Liver (tissue), 9 donors: Measurements from ENCODE around the gene IPO5. TPM values are rescaled to one million over a fixed set of nuclear protein-coding genes. Genes with fewer than 3 reads are reported as not detected.

ENCODE experiments used
- DNase-seq: peaks from one replicate; pipeline ENCODE4 v3.0.0-alpha.2; 2017; ENCODE audit warnings: low spot score
- H3K27ac ChIP-seq, 2 donors: one replicate each; pipeline ENCODE4 v1.7.0; 2013; ENCODE audit warnings: inconsistent platforms in 2 of 2, low read length in 2 of 2, control low read depth in 1 of 2, low read depth in 1 of 2, mild to moderate bottlenecking in 1 of 2
- H3K27me3 ChIP-seq, 4 donors: one replicate each; pipeline versions ENCODE4 v1.6.1 to v1.7.0; 2013; ENCODE audit warnings: low read length in 3 of 4, inconsistent platforms in 1 of 4, mild to moderate bottlenecking in 1 of 4, moderate library complexity in 1 of 4; ENCODE audit not compliant: control insufficient read depth in 4 of 4, insufficient read depth in 4 of 4
- H3K36me3 ChIP-seq, 4 donors: one replicate each; pipeline versions ENCODE4 v1.6.1 to v1.7.0; 2013; ENCODE audit warnings: low read length in 3 of 4, mild to moderate bottlenecking in 3 of 4, low read depth in 1 of 4, moderate library complexity in 1 of 4; ENCODE audit not compliant: control insufficient read depth in 4 of 4, insufficient read depth in 3 of 4
- H3K4me1 ChIP-seq, 4 donors: one replicate each; pipeline versions ENCODE4 v1.6.1 to v1.7.0; 2013; ENCODE audit warnings: low read length in 3 of 4, mild to moderate bottlenecking in 3 of 4, moderate library complexity in 1 of 4; ENCODE audit not compliant: control insufficient read depth in 4 of 4, insufficient read depth in 4 of 4
- H3K4me3 ChIP-seq, 3 donors: one replicate each; pipeline versions ENCODE4 v1.6.1 to v1.7.0; 2013; ENCODE audit warnings: low read length in 3 of 3, control low read depth in 1 of 3, low read depth in 1 of 3, mild to moderate bottlenecking in 1 of 3
- H3K9ac ChIP-seq, 2 donors: one replicate each; pipeline ENCODE4 v1.7.0; 2013; ENCODE audit warnings: low read length in 2 of 2, mild to moderate bottlenecking in 2 of 2, moderate library complexity in 2 of 2, control low read depth in 1 of 2, low read depth in 1 of 2
- H3K9me3 ChIP-seq, 4 donors: one replicate each; pipeline versions ENCODE4 v1.6.1 to v1.7.0; 2013; ENCODE audit warnings: low read length in 3 of 4; ENCODE audit not compliant: control insufficient read depth in 4 of 4
- EGR1 ChIP-seq, 2 donors: IDR thresholded peaks; 2 replicates each; pipeline ENCODE4 v1.6.1; 2016 to 2018; ENCODE audit warnings: antibody characterized with exemption in 2 of 2, low read depth in 2 of 2
- FOXA1 ChIP-seq: IDR thresholded peaks from 2 replicates; pipeline ENCODE4 v1.6.1; 2016; ENCODE audit warnings: antibody characterized with exemption
- FOXA2 ChIP-seq: IDR thresholded peaks from 2 replicates; pipeline ENCODE4 v1.6.1; 2016; ENCODE audit warnings: antibody characterized with exemption
- GABPA ChIP-seq, 2 donors: IDR thresholded peaks in 1 of 2; conservative IDR thresholded peaks in 1 of 2; 2 replicates each; pipeline ENCODE4 v1.6.1; 2016; ENCODE audit warnings: antibody characterized with exemption in 2 of 2, mild to moderate bottlenecking in 1 of 2, moderate library complexity in 1 of 2
- HNF4A ChIP-seq, 2 donors: conservative IDR thresholded peaks; 2 replicates each; pipeline ENCODE4 v1.6.1; 2016; ENCODE audit warnings: antibody characterized with exemption in 2 of 2, mild to moderate bottlenecking in 2 of 2
- HNF4G ChIP-seq: IDR thresholded peaks from 2 replicates; pipeline ENCODE4 v1.6.1; 2016; ENCODE audit warnings: antibody characterized with exemption
- JUND ChIP-seq, 2 donors: IDR thresholded peaks; 2 replicates each; pipeline ENCODE4 v1.6.1; 2016; ENCODE audit warnings: antibody characterized with exemption in 2 of 2
- NR2F2 ChIP-seq: IDR thresholded peaks from 2 replicates; pipeline ENCODE4 v1.6.1; 2016; ENCODE audit warnings: antibody characterized with exemption
- RAD21 ChIP-seq, 2 donors: IDR thresholded peaks; 2 replicates each; pipeline ENCODE4 v1.6.1; 2016; ENCODE audit warnings: antibody characterized with exemption in 2 of 2, mild to moderate bottlenecking in 2 of 2
- RXRA ChIP-seq, 2 donors: IDR thresholded peaks; 2 replicates each; pipeline ENCODE4 v1.6.1; 2017 to 2018; ENCODE audit warnings: antibody characterized with exemption in 2 of 2, mild to moderate bottlenecking in 1 of 2
- SP1 ChIP-seq: IDR thresholded peaks from 2 replicates; pipeline ENCODE4 v1.6.1; 2018; ENCODE audit warnings: antibody characterized with exemption, mild to moderate bottlenecking
- TAF1 ChIP-seq: conservative IDR thresholded peaks from 2 replicates; pipeline ENCODE4 v1.6.1; 2016; ENCODE audit warnings: antibody characterized with exemption, mild to moderate bottlenecking
- YY1 ChIP-seq: IDR thresholded peaks from 2 replicates; pipeline ENCODE4 v1.6.1; 2016; ENCODE audit warnings: antibody characterized with exemption, mild to moderate bottlenecking
- whole genome bisulfite sequencing: extraction: QIAGEN DNeasy Blood & Tissue Kit; methylation state at CpG from one replicate; pipeline ENCODE4 v1.1.7; 2013; 5-methylcytosine and 5-hydroxymethylcytosine counted together
- polyA plus RNA-seq, 2 donors: library from polyadenylated mRNA; stranded (reverse) in 1 of 2; unstranded in 1 of 2; fragments of 200-250 nt in 1 of 2; fragments of >200 nt in 1 of 2; fragmentation: Nextera tagmentation in 1 of 2; extraction: Ambion mirVana in 1 of 2; gene quantifications; one replicate each; pipeline versions ENCODE4 v1.2.1 to v1.2.3, GENCODE V29; 2013 to 2015
- total RNA-seq, 2 donors: library from RNA; depleted of rRNA; stranded (reverse); fragments of >200 nt; gene quantifications; one replicate each; pipeline ENCODE4 v1.2.3, GENCODE V29; 2014
- TF ChIP-seq, protein P1 (sequence below): fragments of 150-350 bp; IDR thresholded peaks from 2 replicates; pipeline ENCODE4 v1.5.1; 2017; ENCODE audit warnings: improper control_type of control experiment, low read depth, low read length; ENCODE audit not compliant: missing input control
- TF ChIP-seq, protein P2 (sequence below): IDR thresholded peaks from 2 replicates; pipeline ENCODE4 v1.6.1; 2016; ENCODE audit warnings: antibody characterized with exemption, mild to moderate bottlenecking
- TF ChIP-seq, protein P3 (sequence below): IDR thresholded peaks from 2 replicates; pipeline ENCODE4 v1.6.1; 2016; ENCODE audit warnings: antibody characterized with exemption
- TF ChIP-seq, protein P4 (sequence below): IDR thresholded peaks from 2 replicates; pipeline ENCODE4 v1.6.1; 2016; ENCODE audit warnings: antibody characterized with exemption
- TF ChIP-seq, protein P5 (sequence below): IDR thresholded peaks from 2 replicates; pipeline ENCODE4 v1.6.1; 2016; ENCODE audit warnings: antibody characterized with exemption
- donor health status: healthy.
- donor health status: healthy.
- donor health status: healthy.
- donor health status: healthy.
- donor health status: healthy.

The IPO5 gene
- total and polyA plus RNA-seq, 4 donors: 19.2 to 92.8 (median 46.6) TPM

DNA sequence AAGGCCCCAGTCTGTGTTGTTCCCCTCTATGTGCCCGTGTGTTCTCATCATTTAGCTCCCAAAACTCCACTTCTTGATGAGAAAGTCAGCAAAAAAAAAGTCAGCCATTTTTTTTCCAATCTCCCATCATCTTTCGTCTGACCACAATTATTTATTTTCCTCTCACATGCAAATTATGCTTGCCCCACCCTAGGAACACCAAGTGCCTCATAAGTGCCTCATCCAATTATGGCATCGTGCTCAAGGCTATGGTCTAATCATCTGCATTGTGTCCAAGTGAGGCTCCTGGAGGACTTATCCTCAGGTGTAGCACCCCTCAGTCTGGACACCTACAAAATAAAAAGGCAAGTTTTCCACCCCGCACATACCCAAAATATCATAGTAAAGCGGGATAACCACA is 20.8 kb upstream of the IPO5 start:
- 92% methylated on average over 5 of the region's 5 CpGs for WGBS
- Histone ChIP-seq H3K4me1 (no peaks in the 10 kb centered on the region), H3K36me3 (no peaks in the 10 kb centered on the region), H3K27ac (no peak overlapping the region), H3K4me3 (no peak overlapping the region), H3K9ac (no peak overlapping the region), H3K27me3 (no peaks in the 10 kb centered on the region), H3K9me3 (no peaks in the 10 kb centered on the region)
- TF ChIP-seq YY1 (no peak), HNF4G (no peak), RAD21 (IDR thresholded peaks at IDR 0.05) (no peak), GABPA (IDR thresholded peaks at IDR 0.05 in 1 of 2, conservative IDR thresholded peaks at IDR 0.05 in 1 of 2) (no peak), NR2F2 (no peak)
- TF ChIP-seq, protein P1, sequence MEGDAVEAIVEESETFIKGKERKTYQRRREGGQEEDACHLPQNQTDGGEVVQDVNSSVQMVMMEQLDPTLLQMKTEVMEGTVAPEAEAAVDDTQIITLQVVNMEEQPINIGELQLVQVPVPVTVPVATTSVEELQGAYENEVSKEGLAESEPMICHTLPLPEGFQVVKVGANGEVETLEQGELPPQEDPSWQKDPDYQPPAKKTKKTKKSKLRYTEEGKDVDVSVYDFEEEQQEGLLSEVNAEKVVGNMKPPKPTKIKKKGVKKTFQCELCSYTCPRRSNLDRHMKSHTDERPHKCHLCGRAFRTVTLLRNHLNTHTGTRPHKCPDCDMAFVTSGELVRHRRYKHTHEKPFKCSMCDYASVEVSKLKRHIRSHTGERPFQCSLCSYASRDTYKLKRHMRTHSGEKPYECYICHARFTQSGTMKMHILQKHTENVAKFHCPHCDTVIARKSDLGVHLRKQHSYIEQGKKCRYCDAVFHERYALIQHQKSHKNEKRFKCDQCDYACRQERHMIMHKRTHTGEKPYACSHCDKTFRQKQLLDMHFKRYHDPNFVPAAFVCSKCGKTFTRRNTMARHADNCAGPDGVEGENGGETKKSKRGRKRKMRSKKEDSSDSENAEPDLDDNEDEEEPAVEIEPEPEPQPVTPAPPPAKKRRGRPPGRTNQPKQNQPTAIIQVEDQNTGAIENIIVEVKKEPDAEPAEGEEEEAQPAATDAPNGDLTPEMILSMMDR: no peak
- TF ChIP-seq, protein P2, sequence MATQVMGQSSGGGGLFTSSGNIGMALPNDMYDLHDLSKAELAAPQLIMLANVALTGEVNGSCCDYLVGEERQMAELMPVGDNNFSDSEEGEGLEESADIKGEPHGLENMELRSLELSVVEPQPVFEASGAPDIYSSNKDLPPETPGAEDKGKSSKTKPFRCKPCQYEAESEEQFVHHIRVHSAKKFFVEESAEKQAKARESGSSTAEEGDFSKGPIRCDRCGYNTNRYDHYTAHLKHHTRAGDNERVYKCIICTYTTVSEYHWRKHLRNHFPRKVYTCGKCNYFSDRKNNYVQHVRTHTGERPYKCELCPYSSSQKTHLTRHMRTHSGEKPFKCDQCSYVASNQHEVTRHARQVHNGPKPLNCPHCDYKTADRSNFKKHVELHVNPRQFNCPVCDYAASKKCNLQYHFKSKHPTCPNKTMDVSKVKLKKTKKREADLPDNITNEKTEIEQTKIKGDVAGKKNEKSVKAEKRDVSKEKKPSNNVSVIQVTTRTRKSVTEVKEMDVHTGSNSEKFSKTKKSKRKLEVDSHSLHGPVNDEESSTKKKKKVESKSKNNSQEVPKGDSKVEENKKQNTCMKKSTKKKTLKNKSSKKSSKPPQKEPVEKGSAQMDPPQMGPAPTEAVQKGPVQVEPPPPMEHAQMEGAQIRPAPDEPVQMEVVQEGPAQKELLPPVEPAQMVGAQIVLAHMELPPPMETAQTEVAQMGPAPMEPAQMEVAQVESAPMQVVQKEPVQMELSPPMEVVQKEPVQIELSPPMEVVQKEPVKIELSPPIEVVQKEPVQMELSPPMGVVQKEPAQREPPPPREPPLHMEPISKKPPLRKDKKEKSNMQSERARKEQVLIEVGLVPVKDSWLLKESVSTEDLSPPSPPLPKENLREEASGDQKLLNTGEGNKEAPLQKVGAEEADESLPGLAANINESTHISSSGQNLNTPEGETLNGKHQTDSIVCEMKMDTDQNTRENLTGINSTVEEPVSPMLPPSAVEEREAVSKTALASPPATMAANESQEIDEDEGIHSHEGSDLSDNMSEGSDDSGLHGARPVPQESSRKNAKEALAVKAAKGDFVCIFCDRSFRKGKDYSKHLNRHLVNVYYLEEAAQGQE: no peak
- DNase-seq: no peak

DNA sequence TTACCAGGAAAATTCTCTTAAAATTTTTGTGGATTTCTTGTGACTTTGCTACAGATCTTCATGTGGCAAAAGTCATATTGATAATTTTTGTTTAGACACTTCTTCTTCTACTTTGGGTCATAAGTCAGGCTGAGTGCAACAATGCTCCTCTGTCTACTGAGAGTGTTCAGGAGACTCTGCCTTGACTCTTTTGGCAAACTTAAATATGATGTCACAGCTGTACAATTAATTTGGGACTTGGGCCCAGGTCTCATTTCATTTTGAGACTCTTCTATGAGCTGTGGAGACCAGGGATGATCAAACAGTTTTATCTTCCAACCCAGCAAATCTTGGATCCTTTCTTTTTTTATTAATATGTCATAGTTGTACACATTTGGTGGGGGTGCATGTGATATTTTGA is 19.7 kb upstream of the IPO5 start:
- no peaks in the 10 kb centered on the region for H3K27me3 ChIP-seq
- H3K4me1 ChIP-seq: no peaks in the 10 kb centered on the region
- H3K9ac ChIP-seq: no peak overlapping the region
- H3K27ac ChIP-seq: no peak overlapping the region
- H3K36me3 ChIP-seq: no peaks in the 10 kb centered on the region
- TF ChIP-seq, protein P3, sequence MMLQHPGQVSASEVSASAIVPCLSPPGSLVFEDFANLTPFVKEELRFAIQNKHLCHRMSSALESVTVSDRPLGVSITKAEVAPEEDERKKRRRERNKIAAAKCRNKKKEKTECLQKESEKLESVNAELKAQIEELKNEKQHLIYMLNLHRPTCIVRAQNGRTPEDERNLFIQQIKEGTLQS: no peak
- TF ChIP-seq, protein P1: no peak
- TF ChIP-seq, protein P4, sequence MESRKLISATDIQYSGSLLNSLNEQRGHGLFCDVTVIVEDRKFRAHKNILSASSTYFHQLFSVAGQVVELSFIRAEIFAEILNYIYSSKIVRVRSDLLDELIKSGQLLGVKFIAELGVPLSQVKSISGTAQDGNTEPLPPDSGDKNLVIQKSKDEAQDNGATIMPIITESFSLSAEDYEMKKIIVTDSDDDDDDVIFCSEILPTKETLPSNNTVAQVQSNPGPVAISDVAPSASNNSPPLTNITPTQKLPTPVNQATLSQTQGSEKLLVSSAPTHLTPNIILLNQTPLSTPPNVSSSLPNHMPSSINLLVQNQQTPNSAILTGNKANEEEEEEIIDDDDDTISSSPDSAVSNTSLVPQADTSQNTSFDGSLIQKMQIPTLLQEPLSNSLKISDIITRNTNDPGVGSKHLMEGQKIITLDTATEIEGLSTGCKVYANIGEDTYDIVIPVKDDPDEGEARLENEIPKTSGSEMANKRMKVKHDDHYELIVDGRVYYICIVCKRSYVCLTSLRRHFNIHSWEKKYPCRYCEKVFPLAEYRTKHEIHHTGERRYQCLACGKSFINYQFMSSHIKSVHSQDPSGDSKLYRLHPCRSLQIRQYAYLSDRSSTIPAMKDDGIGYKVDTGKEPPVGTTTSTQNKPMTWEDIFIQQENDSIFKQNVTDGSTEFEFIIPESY: no peak
- TF ChIP-seq FOXA1: no peak
- no peak for TF ChIP-seq SP1
- no peak for TF ChIP-seq JUND (IDR thresholded peaks at IDR 0.05)
- TF ChIP-seq, protein P5, sequence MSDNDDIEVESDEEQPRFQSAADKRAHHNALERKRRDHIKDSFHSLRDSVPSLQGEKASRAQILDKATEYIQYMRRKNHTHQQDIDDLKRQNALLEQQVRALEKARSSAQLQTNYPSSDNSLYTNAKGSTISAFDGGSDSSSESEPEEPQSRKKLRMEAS: no peak
- TF ChIP-seq RXRA (IDR thresholded peaks at IDR 0.05): no peak
- TF ChIP-seq GABPA (IDR thresholded peaks at IDR 0.05 in 1 of 2, conservative IDR thresholded peaks at IDR 0.05 in 1 of 2): no peak
- no peak for TF ChIP-seq HNF4A (conservative IDR thresholded peaks at IDR 0.05)
- no peak for TF ChIP-seq RAD21 (IDR thresholded peaks at IDR 0.05)
- TF ChIP-seq HNF4G: no peak
- TF ChIP-seq YY1: no peak
- TF ChIP-seq FOXA2: no peak
- TF ChIP-seq EGR1 (IDR thresholded peaks at IDR 0.05; ENCODE audit: low read depth in 2 of 2): no peak
- no peak for TF ChIP-seq TAF1
- TF ChIP-seq, protein P2: no peak
- TF ChIP-seq NR2F2: no peak
- no peak for DNase-seq
- H3K4me3 ChIP-seq: no peak overlapping the region
- no peaks in the 10 kb centered on the region for H3K9me3 ChIP-seq
